Measurements from ENCODE around the gene CDK10. TPM values are rescaled to one million over a fixed set of nuclear protein-coding genes. Genes with fewer than 3 reads are reported as not detected.
"Not testable (repeated sequence)": the region's sequence is repeated elsewhere in the genome, so short reads cannot be mapped to it uniquely, and the experiment has no call there.

The CDK10 gene
- polyA plus RNA-seq, 3 donors: 16.5 to 107 (median 18.3) TPM

DNA sequence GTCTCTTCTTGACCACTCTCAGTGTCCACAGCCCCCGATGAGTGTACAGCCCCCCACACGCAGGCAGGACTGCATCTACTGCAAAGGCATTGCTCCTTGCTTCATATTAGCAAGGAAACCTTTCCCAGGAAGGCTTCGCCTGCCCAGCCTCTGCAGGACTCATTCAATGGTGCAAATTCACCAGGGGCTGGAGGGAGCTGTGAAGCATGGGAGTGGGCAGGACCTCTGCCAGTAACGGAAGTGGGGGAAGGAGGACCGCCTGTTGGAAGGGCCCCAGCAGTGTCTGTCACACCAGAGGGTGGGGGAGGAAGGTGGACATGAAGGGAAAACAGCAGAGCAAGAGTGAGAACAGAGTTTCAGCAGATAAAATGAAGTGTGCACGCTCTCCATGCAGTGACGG, 26.3 kb upstream of the CDK10 start:
- Mint-ChIP-seq H3K4me3 (no peak overlapping the region), H3K27ac (no peak overlapping the region), H3K27me3 (ENCODE audit: low read depth in 3 of 3) (peaks cover 0 to 1% (median 0%) of the 10 kb centered on the region in 3 donors), H3K9me3 (no peaks in the 10 kb centered on the region), H3K4me1 (peaks cover 27% of the 10 kb centered on the region), H3K36me3 (peaks cover 25 to 54% of the 10 kb centered on the region in 2 donors)
- Histone ChIP-seq H3K36me3 (replicated peaks in 1 of 2; ENCODE audit: control insufficient read depth in 1 of 2, insufficient read depth in 2 of 2, low read length in 2 of 2) (peaks cover 2 to 40% of the 10 kb centered on the region in 2 donors), H3K4me1 (ENCODE audit: control insufficient read depth in 1 of 2, insufficient read depth in 2 of 2, low read length in 2 of 2) (peaks cover 16 to 21% of the 10 kb centered on the region in 2 donors), H4K20me1 (ENCODE audit: insufficient read depth, low read length) (peaks cover 15% of the 10 kb centered on the region), H2AFZ (ENCODE audit: insufficient read depth, low read depth, low read length, poor library complexity, severe bottlenecking) (no peak overlapping the region), H3K4me2 (replicated peaks; ENCODE audit: extremely low read depth, low read length, poor library complexity, severe bottlenecking) (no peak overlapping the region), H3K27ac (ENCODE audit: low read depth in 1 of 2, low read length in 2 of 2) (no peak overlapping the region), H3K4me3 (replicated peaks in 1 of 3; ENCODE audit: low read depth in 2 of 3, low read length in 3 of 3) (no peak overlapping the region), H3K9me3 (replicated peaks in 1 of 2; ENCODE audit: control insufficient read depth in 1 of 2, insufficient read depth in 1 of 2, low read length in 2 of 2) (no peaks in the 10 kb centered on the region), H3K9ac (ENCODE audit: insufficient read depth, low read length, poor library complexity, severe bottlenecking) (no peak overlapping the region), H3K79me2 (ENCODE audit: insufficient read depth, low read length) (peaks cover 39% of the 10 kb centered on the region), H3K27me3 (ENCODE audit: control insufficient read depth in 2 of 2, insufficient read depth in 2 of 2, low read length in 2 of 2) (no peaks in the 10 kb centered on the region)
- no peak for DNase-seq
- TF ChIP-seq, protein P1, sequence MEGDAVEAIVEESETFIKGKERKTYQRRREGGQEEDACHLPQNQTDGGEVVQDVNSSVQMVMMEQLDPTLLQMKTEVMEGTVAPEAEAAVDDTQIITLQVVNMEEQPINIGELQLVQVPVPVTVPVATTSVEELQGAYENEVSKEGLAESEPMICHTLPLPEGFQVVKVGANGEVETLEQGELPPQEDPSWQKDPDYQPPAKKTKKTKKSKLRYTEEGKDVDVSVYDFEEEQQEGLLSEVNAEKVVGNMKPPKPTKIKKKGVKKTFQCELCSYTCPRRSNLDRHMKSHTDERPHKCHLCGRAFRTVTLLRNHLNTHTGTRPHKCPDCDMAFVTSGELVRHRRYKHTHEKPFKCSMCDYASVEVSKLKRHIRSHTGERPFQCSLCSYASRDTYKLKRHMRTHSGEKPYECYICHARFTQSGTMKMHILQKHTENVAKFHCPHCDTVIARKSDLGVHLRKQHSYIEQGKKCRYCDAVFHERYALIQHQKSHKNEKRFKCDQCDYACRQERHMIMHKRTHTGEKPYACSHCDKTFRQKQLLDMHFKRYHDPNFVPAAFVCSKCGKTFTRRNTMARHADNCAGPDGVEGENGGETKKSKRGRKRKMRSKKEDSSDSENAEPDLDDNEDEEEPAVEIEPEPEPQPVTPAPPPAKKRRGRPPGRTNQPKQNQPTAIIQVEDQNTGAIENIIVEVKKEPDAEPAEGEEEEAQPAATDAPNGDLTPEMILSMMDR (IDR thresholded peaks at IDR 0.05): no peak
- 95% methylated on average over 5 of the region's 7 CpGs for WGBS (ENCODE audit: insufficient coverage)
- intact Hi-C loops (cut with micrococcal nuclease): no loop called here

DNA sequence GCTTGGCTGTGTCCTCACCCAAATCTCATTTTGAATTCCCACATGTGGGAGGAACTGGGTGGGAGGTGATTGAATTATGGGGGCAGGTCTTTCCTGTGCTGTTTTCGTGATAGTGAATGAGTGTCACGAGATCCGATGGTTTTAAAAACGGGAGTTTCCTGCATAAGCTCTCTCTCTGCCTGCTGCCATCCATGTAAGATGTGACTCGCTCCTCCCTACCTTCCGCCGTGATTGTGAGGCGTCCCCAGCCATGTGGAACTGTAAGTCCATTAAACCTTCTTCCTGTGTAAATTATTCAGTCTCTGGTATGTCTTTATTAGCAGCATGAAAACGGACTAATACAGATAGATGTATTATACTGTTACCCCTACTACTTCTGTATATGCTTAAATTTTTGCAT, 25.3 kb upstream of the CDK10 start:
- Histone ChIP-seq H3K79me2 (ENCODE audit: insufficient read depth, low read length) (peaks cover 28% of the 10 kb centered on the region), H3K9ac (ENCODE audit: insufficient read depth, low read length, poor library complexity, severe bottlenecking) (no peak overlapping the region), H3K27me3 (ENCODE audit: control insufficient read depth in 2 of 2, insufficient read depth in 2 of 2, low read length in 2 of 2) (no peaks in the 10 kb centered on the region), H3K9me3 (replicated peaks in 1 of 2; ENCODE audit: control insufficient read depth in 1 of 2, insufficient read depth in 1 of 2, low read length in 2 of 2) (peaks cover 0 to 2% of the 10 kb centered on the region in 2 donors), H3K36me3 (replicated peaks in 1 of 2; ENCODE audit: control insufficient read depth in 1 of 2, insufficient read depth in 2 of 2, low read length in 2 of 2) (peaks cover 2 to 37% of the 10 kb centered on the region in 2 donors), H3K27ac (ENCODE audit: low read depth in 1 of 2, low read length in 2 of 2) (no peak overlapping the region), H3K4me2 (replicated peaks; ENCODE audit: extremely low read depth, low read length, poor library complexity, severe bottlenecking) (no peak overlapping the region), H4K20me1 (ENCODE audit: insufficient read depth, low read length) (peaks cover 9% of the 10 kb centered on the region), H2AFZ (ENCODE audit: insufficient read depth, low read depth, low read length, poor library complexity, severe bottlenecking) (no peak overlapping the region), H3K4me3 (replicated peaks in 1 of 3; ENCODE audit: low read depth in 2 of 3, low read length in 3 of 3) (no peak overlapping the region), H3K4me1 (ENCODE audit: control insufficient read depth in 1 of 2, insufficient read depth in 2 of 2, low read length in 2 of 2) (peaks cover 16 to 19% of the 10 kb centered on the region in 2 donors)
- Mint-ChIP-seq H3K27me3 (ENCODE audit: low read depth in 3 of 3) (no peaks in the 10 kb centered on the region), H3K4me3 (no peak overlapping the region), H3K4me1 (peaks cover 17% of the 10 kb centered on the region), H3K27ac (no peak overlapping the region), H3K36me3 (peaks cover 25 to 45% of the 10 kb centered on the region in 2 donors), H3K9me3 (peaks cover 0 to 5% (median 1%) of the 10 kb centered on the region in 7 donors)
- TF ChIP-seq, protein P1 (IDR thresholded peaks at IDR 0.05): no peak
- intact Hi-C loops (cut with micrococcal nuclease): no loop called here
- WGBS (ENCODE audit: insufficient coverage): 91% methylated on average over 8 of the region's 9 CpGs
- DNase-seq: no peak

DNA sequence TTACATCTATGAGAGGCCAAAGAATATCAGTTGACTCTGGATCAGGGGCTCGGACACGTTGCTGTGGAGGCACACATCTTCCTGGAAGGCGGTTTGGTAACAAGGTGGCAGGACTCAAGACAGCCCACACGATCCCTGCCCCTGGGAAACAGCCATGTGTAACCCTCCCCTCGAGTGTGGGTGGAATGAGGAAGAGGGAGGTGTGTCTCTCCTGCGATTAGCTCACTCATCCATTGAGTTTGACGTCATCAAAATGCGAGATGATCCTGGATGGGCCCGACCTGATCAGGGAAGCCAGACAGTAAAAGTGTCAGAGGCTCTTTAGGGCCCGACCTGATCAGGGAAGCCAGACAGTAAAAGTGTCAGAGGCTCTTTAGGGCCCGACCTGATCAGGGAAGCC, 22.3 kb upstream of the CDK10 start:
- H3K27me3 ChIP-seq (ENCODE audit: control insufficient read depth in 2 of 2, insufficient read depth in 2 of 2, low read length in 2 of 2); H2AFZ ChIP-seq (ENCODE audit: insufficient read depth, low read depth, low read length, poor library complexity, severe bottlenecking); H3K27ac ChIP-seq (ENCODE audit: low read depth in 1 of 2, low read length in 2 of 2); H4K20me1 ChIP-seq (ENCODE audit: insufficient read depth, low read length); H3K4me3 Mint-ChIP-seq; H3K4me2 ChIP-seq (replicated peaks; ENCODE audit: extremely low read depth, low read length, poor library complexity, severe bottlenecking); DNase-seq; H3K79me2 ChIP-seq (ENCODE audit: insufficient read depth, low read length); H3K4me3 ChIP-seq (replicated peaks in 1 of 3; ENCODE audit: low read depth in 2 of 3, low read length in 3 of 3); H3K27ac Mint-ChIP-seq; H3K9me3 ChIP-seq (replicated peaks in 1 of 2; ENCODE audit: control insufficient read depth in 1 of 2, insufficient read depth in 1 of 2, low read length in 2 of 2); H3K27me3 Mint-ChIP-seq (ENCODE audit: low read depth in 3 of 3); H3K4me1 ChIP-seq (ENCODE audit: control insufficient read depth in 1 of 2, insufficient read depth in 2 of 2, low read length in 2 of 2); H3K9ac ChIP-seq (ENCODE audit: insufficient read depth, low read length, poor library complexity, severe bottlenecking); intact Hi-C loops (cut with micrococcal nuclease): not testable (repeated sequence)
- Mint-ChIP-seq H3K9me3 (peaks cover 5 to 11% (median 9%) of the 10 kb centered on the region in 7 donors), H3K4me1 (peaks cover 12% of the 10 kb centered on the region), H3K36me3 (peaks cover 25 to 45% of the 10 kb centered on the region in 2 donors)
- WGBS (ENCODE audit: insufficient coverage): 100% methylated on average over 4 of the region's 11 CpGs
- H3K36me3 ChIP-seq (replicated peaks in 1 of 2; ENCODE audit: control insufficient read depth in 1 of 2, insufficient read depth in 2 of 2, low read length in 2 of 2): peaks cover 2 to 37% of the 10 kb centered on the region in 2 donors
